WTC11 (cell line): Measurements from ENCODE around the gene SMCO2.

ENCODE experiments used
- FOXJ3 ChIP-seq: sonication (generic); formaldehyde crosslinking; IDR thresholded peaks from 2 replicates; pipeline ENCODE4 v1.9.0; 2021; ENCODE audit warnings: missing genetic modification reagents, mild to moderate bottlenecking, borderline replicate concordance
- SP1 ChIP-seq: sonication (generic); formaldehyde crosslinking; conservative IDR thresholded peaks from 2 replicates; pipeline ENCODE4 v1.8.1; 2022; ENCODE audit warnings: missing genetic modification reagents

- TF ChIP-seq SP1 (CRISPR knock-in tag) (no peak), FOXJ3 (CRISPR knock-in tag) (no peak)
Measured at GRCh38 chr12:27469176-27469736, 22.7 kb downstream of the SMCO2 start.
